Measurements from ENCODE around the gene COBL. TPM values are rescaled to one million over a fixed set of nuclear protein-coding genes. Genes with fewer than 3 reads are reported as not detected.

Gene COBL
- total RNA-seq, 1 experiment from 2014 or later, result 51.4 TPM

GRCh38 chr7:51046103-51046466 lies 270.5 kb downstream of the COBL start:
- H3K27ac ChIP-seq, result peak overlapping the region; percentile 59
- H3K9me3 ChIP-seq (ENCODE audit: insufficient read depth, low read depth), result no peaks in the 10 kb centered on the region
- H3K79me2 ChIP-seq (ENCODE audit: low read depth), result 0 out of 2 replicates have a peak, but pooled peaks cover 3% of the 10 kb centered on the region
- no peak overlapping the region for H2AFZ ChIP-seq
- intact Hi-C loops (cut with micrococcal nuclease; ENCODE audit: unreplicated experiment), result loop anchor here (1.0 to 10.0 kb wide), 4 partner anchors 83 to 601 kb away; no protein-coding TSS in a partner anchor
- no TSS peak for BruUV-seq (replicated peaks)
- H3K27me3 ChIP-seq (ENCODE audit: insufficient read depth, low read depth), result no peaks in the 10 kb centered on the region
- H3K4me2 ChIP-seq, result peak overlapping the region; percentile 57
- no peak overlapping the region for H3K4me3 ChIP-seq
- H3K4me1 ChIP-seq (replicated peaks; ENCODE audit: insufficient read depth), result peaks cover 28% of the 10 kb centered on the region
- TF ChIP-seq EZH2 (IDR thresholded peaks at IDR 0.05; ENCODE audit: low read depth) (no peak), CTCF (conservative IDR thresholded peaks at IDR 0.05) (no peak)
- CTCF ChIA-PET, result no interaction called here
- peak in 1 of 2 experiments; percentile 84 for DNase-seq
- no peaks in the 10 kb centered on the region for H3K9me2 ChIP-seq (ENCODE audit: insufficient read depth)
- H3K36me3 ChIP-seq (ENCODE audit: low read depth), result 0 out of 2 replicates have a peak, but pooled peaks cover 8% of the 10 kb centered on the region
- no peaks in the 10 kb centered on the region for H4K20me1 ChIP-seq (ENCODE audit: insufficient read depth)
- H3F3A ChIP-seq (ENCODE audit: insufficient read depth, low read depth), result peaks cover 21% of the 10 kb centered on the region; the same call in 1 of the 2 replicates
- POLR2A ChIA-PET (ENCODE audit: unreplicated experiment), result interaction anchor here (0.5 kb wide), 1 partner anchor 32 kb away, joined by 10 read pairs; no protein-coding TSS in a partner anchor

- Histone ChIP-seq H3K4me2 (peak overlapping the region; percentile 57), H2AFZ (no peak overlapping the region), H3K27me3 (ENCODE audit: insufficient read depth, low read depth) (no peaks in the 10 kb centered on the region), H3K36me3 (ENCODE audit: low read depth) (peaks cover 8% of the 10 kb centered on the region; the same call in 1 of the 2 replicates), H4K20me1 (ENCODE audit: insufficient read depth) (no peaks in the 10 kb centered on the region), H3K27ac (peak overlapping the region; percentile 59), H3K9me2 (ENCODE audit: insufficient read depth) (no peaks in the 10 kb centered on the region), H3K4me3 (no peak overlapping the region), H3K79me2 (ENCODE audit: low read depth) (0 out of 2 replicates have a peak, but pooled peaks cover 3% of the 10 kb centered on the region), H3K9me3 (ENCODE audit: insufficient read depth, low read depth) (no peaks in the 10 kb centered on the region), H3K4me1 (replicated peaks; ENCODE audit: insufficient read depth) (peaks cover 28% of the 10 kb centered on the region), H3F3A (ENCODE audit: insufficient read depth, low read depth) (peaks cover 21% of the 10 kb centered on the region; the same call in 1 of the 2 replicates)
- TSS peak; percentile 40 for BruUV-seq (replicated peaks)
- intact Hi-C loops (cut with micrococcal nuclease; ENCODE audit: unreplicated experiment), result loop anchor here (1.0 to 10.0 kb wide), 5 partner anchors 82 to 601 kb away; no protein-coding TSS in a partner anchor
- TF ChIP-seq CTCF (conservative IDR thresholded peaks at IDR 0.05) (no peak), EZH2 (IDR thresholded peaks at IDR 0.05; ENCODE audit: low read depth) (no peak)
- DNase-seq, result peak; percentile 90 to 100
- CTCF ChIA-PET, result interaction anchor here (0.5 to 0.6 kb wide), 2 partner anchors 96 to 398 kb away, joined by 3 to 6 read pairs; no protein-coding TSS in a partner anchor
- POLR2A ChIA-PET (ENCODE audit: unreplicated experiment), result interaction anchor here (0.6 kb wide), 1 partner anchor 230 kb away, joined by 5 read pairs; no protein-coding TSS in a partner anchor
Observed at GRCh38 chr7:51045319-51046102, 271.1 kb downstream of the COBL start.

- Histone ChIP-seq H4K20me1 (ENCODE audit: insufficient read depth) (no peaks in the 10 kb centered on the region), H3K36me3 (ENCODE audit: low read depth) (peaks cover 8% of the 10 kb centered on the region; the same call in 1 of the 2 replicates), H3F3A (ENCODE audit: insufficient read depth, low read depth) (peaks cover 21% of the 10 kb centered on the region; the same call in 1 of the 2 replicates), H3K4me2 (no peak overlapping the region), H3K4me1 (replicated peaks; ENCODE audit: insufficient read depth) (peaks cover 28% of the 10 kb centered on the region), H2AFZ (no peak overlapping the region), H3K9me3 (ENCODE audit: insufficient read depth, low read depth) (no peaks in the 10 kb centered on the region), H3K79me2 (ENCODE audit: low read depth) (0 out of 2 replicates have a peak, but pooled peaks cover 3% of the 10 kb centered on the region), H3K27me3 (ENCODE audit: insufficient read depth, low read depth) (no peaks in the 10 kb centered on the region), H3K9me2 (ENCODE audit: insufficient read depth) (no peaks in the 10 kb centered on the region), H3K4me3 (no peak overlapping the region), H3K27ac (no peak overlapping the region)
- no peak for DNase-seq
- no TSS peak for BruUV-seq (replicated peaks)
- TF ChIP-seq CTCF (conservative IDR thresholded peaks at IDR 0.05), result no peak
- TF ChIP-seq EZH2 (IDR thresholded peaks at IDR 0.05; ENCODE audit: low read depth), result no peak
- intact Hi-C loops (cut with micrococcal nuclease; ENCODE audit: unreplicated experiment), result loop anchor here (10.0 kb wide), 1 partner anchor 599 kb away; no protein-coding TSS in a partner anchor
- POLR2A ChIA-PET (ENCODE audit: unreplicated experiment), result no interaction called here
- CTCF ChIA-PET, result interaction anchor here (0.7 kb wide), 2 partner anchors 205 to 358 kb away, joined by 3 read pairs; no protein-coding TSS in a partner anchor
Observed at GRCh38 chr7:51043461-51043860, 273.1 kb downstream of the COBL start.
